Measurements from ENCODE around the gene SLC24A2. TPM values are rescaled to one million over a fixed set of nuclear protein-coding genes. Genes with fewer than 3 reads are reported as not detected.

Gene SLC24A2
- total RNA-seq, 3 donors from 2014 or later = 0.63 TPM; not detected in 2

GRCh38 chr9:19759066-19759465, 29.8 kb downstream of the SLC24A2 start:
- ATAC-seq (no peak), DNase-seq (no peak)
- H3K4me1 ChIP-seq (ENCODE audit: low read depth) = no peaks in the 10 kb centered on the region
- no peak overlapping the region for H3K4me3 ChIP-seq
- intact Hi-C loops (cut with DNase I, micrococcal nuclease) = no loop called here
- TF ChIP-seq CTCF (IDR thresholded peaks at IDR 0.05) = no peak
- no peaks in the 10 kb centered on the region for H3K36me3 ChIP-seq (ENCODE audit: low read depth)
- H3K9me3 ChIP-seq = no peaks in the 10 kb centered on the region

- H3K4me3 ChIP-seq = no peak overlapping the region
- no peak for TF ChIP-seq CTCF (IDR thresholded peaks at IDR 0.05)
- H3K36me3 ChIP-seq (ENCODE audit: low read depth) = no peaks in the 10 kb centered on the region
- no peaks in the 10 kb centered on the region for H3K9me3 ChIP-seq
- intact Hi-C loops (cut with DNase I, micrococcal nuclease) = no loop called here
- H3K4me1 ChIP-seq (ENCODE audit: low read depth) = no peaks in the 10 kb centered on the region
- DNase-seq = no peak
- no peak for ATAC-seq
Measured at GRCh38 chr9:19757745-19758144, 31.1 kb downstream of the SLC24A2 start.

DNA sequence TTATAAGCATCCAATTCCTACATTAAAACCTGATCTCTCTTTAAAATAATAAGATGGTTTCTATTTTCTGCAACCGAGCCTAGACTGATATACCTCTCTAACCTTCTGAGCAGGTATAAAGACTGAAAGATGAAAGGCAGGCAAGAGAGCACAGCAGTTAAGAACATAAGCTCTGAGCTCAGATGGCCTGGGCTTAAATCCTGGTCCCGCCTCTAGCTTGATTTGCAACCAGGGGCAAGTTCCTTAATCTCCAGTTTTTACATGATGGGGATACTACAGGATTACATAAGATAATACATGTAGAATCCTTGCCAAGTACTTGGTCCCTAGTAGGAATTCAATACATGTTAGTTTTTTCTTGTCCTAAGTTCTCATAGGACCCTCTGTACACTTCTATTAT, 33.9 kb downstream of the SLC24A2 start:
- no peaks in the 10 kb centered on the region for H3K36me3 ChIP-seq (ENCODE audit: low read depth)
- no peaks in the 10 kb centered on the region for H3K4me1 ChIP-seq (ENCODE audit: low read depth)
- intact Hi-C loops (cut with DNase I, micrococcal nuclease) = no loop called here
- H3K4me3 ChIP-seq = no peak overlapping the region
- TF ChIP-seq CTCF (IDR thresholded peaks at IDR 0.05) = no peak
- ATAC-seq (no peak), DNase-seq (no peak)
- H3K9me3 ChIP-seq = no peaks in the 10 kb centered on the region

- no peak overlapping the region for H3K4me3 ChIP-seq
- H3K36me3 ChIP-seq (ENCODE audit: low read depth) = no peaks in the 10 kb centered on the region
- ATAC-seq = no peak
- no peaks in the 10 kb centered on the region for H3K9me3 ChIP-seq
- no peak for TF ChIP-seq CTCF (IDR thresholded peaks at IDR 0.05)
- intact Hi-C loops (cut with DNase I, micrococcal nuclease) = no loop called here
- no peaks in the 10 kb centered on the region for H3K4me1 ChIP-seq (ENCODE audit: low read depth)
- no peak for DNase-seq
Measured at GRCh38 chr9:19748278-19749126, 40.3 kb downstream of the SLC24A2 start.

DNA sequence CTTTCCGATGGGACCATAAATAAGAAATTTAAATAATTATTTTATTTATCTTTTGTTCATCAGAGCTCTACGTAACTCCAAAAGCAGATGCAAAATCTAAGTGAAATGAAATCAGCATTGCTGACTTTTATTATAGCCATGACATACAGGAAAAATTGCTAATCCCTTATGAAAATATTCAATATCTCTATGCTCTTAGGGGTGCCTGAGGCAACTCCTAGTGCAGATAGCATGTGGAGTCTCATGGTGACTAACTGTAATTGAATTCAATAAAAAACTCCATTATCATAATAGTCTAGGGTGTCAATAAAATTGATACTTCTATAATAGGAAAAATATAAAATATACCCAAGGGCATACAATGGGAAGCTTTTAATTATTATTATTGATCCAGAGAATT, 42.6 kb downstream of the SLC24A2 start:
- no peaks in the 10 kb centered on the region for H3K36me3 ChIP-seq (ENCODE audit: low read depth)
- intact Hi-C loops (cut with DNase I, micrococcal nuclease) = no loop called here
- no peaks in the 10 kb centered on the region for H3K9me3 ChIP-seq
- no peak for TF ChIP-seq CTCF (IDR thresholded peaks at IDR 0.05)
- DNase-seq = no peak
- H3K4me1 ChIP-seq (ENCODE audit: low read depth) = no peaks in the 10 kb centered on the region
- ATAC-seq = no peak
- no peak overlapping the region for H3K4me3 ChIP-seq
